Karpas-422 (cell line): ENCODE results near the gene SMAD6. TPM values are rescaled to one million over a fixed set of nuclear protein-coding genes. Genes with fewer than 3 reads are reported as not detected.

ENCODE experiments used
- DNase-seq: peaks from one replicate; pipeline ENCODE4 v3.0.0-alpha.2; 2015
- H2AFZ ChIP-seq: fragments of 200-600 bp; sonication (generic); 2 replicates; pipeline ENCODE4 v1.6.1; 2014; ENCODE audit warnings: antibody characterized with exemption, low read length, mixed read lengths
- H3K27ac ChIP-seq: fragments of 200-600 bp; sonication (generic); 2 replicates; pipeline ENCODE4 v1.5.1; 2014; ENCODE audit warnings: mild to moderate bottlenecking, low read length, moderate library complexity
- H3K27me3 ChIP-seq: fragments of 200-600 bp; sonication (generic); 2 replicates; pipeline ENCODE4 v1.6.1; 2014; ENCODE audit warnings: low read length, mixed read lengths
- H3K36me3 ChIP-seq: fragments of 200-600 bp; sonication (generic); 2 replicates; pipeline ENCODE4 v1.6.1; 2014; ENCODE audit warnings: low read length, mixed read lengths; ENCODE audit not compliant: insufficient read depth
- H3K4me1 ChIP-seq: fragments of 200-600 bp; sonication (generic); 2 replicates; pipeline ENCODE4 v1.6.1; 2014; ENCODE audit warnings: mild to moderate bottlenecking, low read length, mixed read lengths
- H3K4me2 ChIP-seq: fragments of 200-600 bp; sonication (generic); 2 replicates; pipeline ENCODE4 v1.6.1; 2014; ENCODE audit warnings: low read length, low read depth, mild to moderate bottlenecking; ENCODE audit not compliant: poor library complexity, severe bottlenecking
- H3K4me3 ChIP-seq: fragments of 200-600 bp; sonication (generic); 2 replicates; pipeline ENCODE4 v1.5.1; 2014; ENCODE audit warnings: mild to moderate bottlenecking, antibody characterized with exemption, low read length, mixed read lengths
- H3K79me2 ChIP-seq: fragments of 200-600 bp; sonication (generic); 2 replicates; pipeline ENCODE4 v1.6.1; 2014; ENCODE audit warnings: mild to moderate bottlenecking, low read length, mixed read lengths
- H3K9ac ChIP-seq: fragments of 200-600 bp; sonication (generic); 2 replicates; pipeline ENCODE4 v1.6.0; 2014; ENCODE audit warnings: low read length
- H3K9me2 ChIP-seq: fragments of 200-600 bp; sonication (generic), shearing (Covaris generic); replicated peaks from 2 replicates; pipeline ENCODE4 v1.6.0; 2014; ENCODE audit warnings: mild to moderate bottlenecking, low read length, moderate library complexity; ENCODE audit not compliant: insufficient read depth
- H3K9me3 ChIP-seq: fragments of 300-700, 200-600 bp; sonication (generic); 2 replicates; pipeline ENCODE4 v1.6.1; 2014; ENCODE audit warnings: low read length, mixed read lengths
- H4K20me1 ChIP-seq: fragments of 200-600 bp; sonication (generic); 2 replicates; pipeline ENCODE4 v1.6.1; 2014; ENCODE audit warnings: mild to moderate bottlenecking, antibody characterized with exemption, low read length, low read depth; ENCODE audit not compliant: insufficient read depth
- total RNA-seq: library from RNA; depleted of rRNA; stranded (reverse); fragments of >200 nt; shearing (Covaris generic); gene quantifications from 2 replicates; pipeline ENCODE4 v1.2.3, GENCODE V29; 2014; ENCODE audit warnings: low replicate concordance

The SMAD6 gene
- total RNA-seq, 1 experiment from 2014 or later, result 0.89 TPM

DNA sequence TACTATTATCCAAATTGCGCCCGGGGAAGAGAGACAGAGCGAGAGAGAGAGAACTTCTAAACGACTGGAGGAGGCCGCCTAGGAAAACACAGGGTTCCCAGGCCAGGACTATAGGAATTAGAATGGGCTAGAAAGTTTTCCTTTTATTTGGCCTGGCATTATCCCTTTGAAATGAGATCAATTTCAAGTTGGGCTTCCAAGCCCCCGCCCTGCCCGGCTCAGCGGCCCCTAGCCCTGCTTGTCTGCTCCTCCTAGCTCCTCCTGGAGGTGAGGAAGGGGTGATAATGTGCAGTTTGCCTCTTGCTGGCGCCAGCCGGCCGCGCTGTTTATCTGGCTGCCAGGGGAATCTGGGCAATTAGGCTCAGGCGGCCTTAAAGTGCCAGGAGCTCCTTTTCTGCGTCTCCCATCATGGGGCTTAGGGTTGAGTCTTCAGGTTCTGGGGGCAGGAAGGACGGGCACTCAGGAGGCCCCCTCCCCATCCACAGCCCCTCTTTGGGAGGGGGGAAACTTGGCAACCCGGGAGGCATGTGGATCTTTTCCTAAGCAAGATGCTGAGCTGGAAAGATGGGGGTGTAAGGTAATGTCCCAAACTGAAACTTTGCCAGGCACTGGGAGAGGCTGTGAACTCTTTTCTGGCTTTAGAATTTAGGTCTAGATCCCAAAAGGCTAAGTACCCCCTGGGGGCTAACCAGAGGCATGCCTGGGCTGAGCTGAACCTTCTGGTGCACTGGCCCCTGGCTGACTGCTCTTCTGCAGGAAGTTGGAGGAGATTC, 5.5 kb downstream of the SMAD6 start:
- no peak for DNase-seq
- Histone ChIP-seq H3K9me2 (no peaks in the 10 kb centered on the region), H3K4me1 (peaks cover 6% of the 10 kb centered on the region), H3K4me2 (no peak overlapping the region), H3K9me3 (no peaks in the 10 kb centered on the region), H3K27ac (no peak overlapping the region), H3K27me3 (no peaks in the 10 kb centered on the region), H3K9ac (no peak overlapping the region), H3K79me2 (no peaks in the 10 kb centered on the region), H3K36me3 (no peaks in the 10 kb centered on the region), H4K20me1 (no peaks in the 10 kb centered on the region), H3K4me3 (no peak overlapping the region), H2AFZ (no peak overlapping the region)

DNA sequence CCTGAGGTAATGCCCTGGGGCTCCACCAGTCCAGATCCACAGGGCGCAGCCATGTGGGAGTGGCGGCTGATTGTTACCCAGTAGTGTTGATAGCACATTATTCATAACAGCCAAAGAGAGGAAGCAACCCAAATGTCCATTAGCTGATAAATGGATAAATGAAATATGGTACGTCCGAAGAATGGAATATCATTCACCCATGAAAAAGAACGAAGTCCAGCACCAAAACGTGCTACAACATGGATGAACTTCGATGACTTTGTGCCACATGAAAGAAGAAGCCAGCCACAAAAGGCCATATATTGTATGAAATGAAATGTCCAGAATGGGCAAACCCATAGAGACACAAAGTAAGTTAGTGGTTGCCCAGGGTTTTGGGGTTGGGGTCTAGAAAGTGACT, 6.4 kb downstream of the SMAD6 start:
- no peak overlapping the region for H2AFZ ChIP-seq
- no peaks in the 10 kb centered on the region for H3K4me1 ChIP-seq
- no peak overlapping the region for H3K4me3 ChIP-seq
- H3K27ac ChIP-seq, result no peak overlapping the region
- H4K20me1 ChIP-seq, result no peaks in the 10 kb centered on the region
- H3K79me2 ChIP-seq, result no peaks in the 10 kb centered on the region
- no peak overlapping the region for H3K4me2 ChIP-seq
- H3K36me3 ChIP-seq, result no peaks in the 10 kb centered on the region
- no peaks in the 10 kb centered on the region for H3K27me3 ChIP-seq
- DNase-seq, result no peak
- H3K9me2 ChIP-seq, result no peaks in the 10 kb centered on the region
- H3K9ac ChIP-seq, result no peak overlapping the region
- no peaks in the 10 kb centered on the region for H3K9me3 ChIP-seq

DNA sequence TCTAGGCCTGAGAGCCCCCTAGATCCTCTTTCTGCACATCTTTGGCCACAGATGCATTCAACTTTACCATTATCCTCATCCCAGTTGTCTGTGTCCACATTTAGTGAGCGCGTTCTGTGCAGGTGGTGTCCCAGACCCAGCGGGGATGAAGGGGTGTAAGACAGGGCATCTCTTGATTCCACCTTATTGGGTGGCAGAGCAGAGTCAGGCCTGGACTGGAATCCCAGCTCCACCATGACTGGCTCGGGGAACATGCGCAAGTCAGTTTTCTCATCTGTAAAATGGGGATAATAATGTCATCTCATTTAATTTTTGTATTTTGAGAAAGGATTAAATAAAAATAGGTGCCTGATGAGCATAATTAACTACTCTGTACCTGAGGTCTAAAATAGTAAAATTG, 7.8 kb downstream of the SMAD6 start:
- H2AFZ ChIP-seq, result no peak overlapping the region
- no peak overlapping the region for H3K27ac ChIP-seq
- H3K4me3 ChIP-seq, result no peak overlapping the region
- H3K79me2 ChIP-seq, result no peaks in the 10 kb centered on the region
- H3K9me2 ChIP-seq, result no peaks in the 10 kb centered on the region
- H3K36me3 ChIP-seq, result no peaks in the 10 kb centered on the region
- no peaks in the 10 kb centered on the region for H3K9me3 ChIP-seq
- peaks cover 8% of the 10 kb centered on the region for H3K4me1 ChIP-seq
- H3K27me3 ChIP-seq, result no peaks in the 10 kb centered on the region
- no peak overlapping the region for H3K4me2 ChIP-seq
- DNase-seq, result no peak
- no peaks in the 10 kb centered on the region for H4K20me1 ChIP-seq
- H3K9ac ChIP-seq, result no peak overlapping the region

DNA sequence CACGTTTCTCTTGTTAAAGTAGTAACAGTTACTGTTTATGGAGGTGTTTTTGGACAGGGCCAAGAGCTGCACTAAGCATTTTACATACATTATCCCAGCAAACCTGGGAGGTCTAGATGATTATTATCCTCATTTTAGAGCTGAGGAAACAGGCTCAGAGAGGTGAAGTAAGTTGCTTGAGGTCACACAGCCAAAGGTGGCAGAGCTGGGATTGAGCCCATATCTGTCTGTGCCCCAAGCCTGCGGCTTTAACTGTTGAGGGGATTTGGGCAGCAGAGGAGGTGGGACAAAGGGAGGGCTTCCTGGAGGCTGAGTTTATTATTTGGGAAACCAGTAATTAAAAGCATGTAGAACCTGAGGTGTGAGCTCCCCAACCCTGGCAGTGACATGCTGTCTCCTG, 9.2 kb downstream of the SMAD6 start:
- Histone ChIP-seq H4K20me1 (no peaks in the 10 kb centered on the region), H3K36me3 (no peaks in the 10 kb centered on the region), H3K4me2 (no peak overlapping the region), H3K27ac (no peak overlapping the region), H3K4me1 (peaks cover 8% of the 10 kb centered on the region), H3K4me3 (no peak overlapping the region), H3K9me2 (no peaks in the 10 kb centered on the region), H3K79me2 (no peaks in the 10 kb centered on the region), H3K9me3 (no peaks in the 10 kb centered on the region), H2AFZ (no peak overlapping the region), H3K9ac (no peak overlapping the region), H3K27me3 (no peaks in the 10 kb centered on the region)
- DNase-seq, result no peak

DNA sequence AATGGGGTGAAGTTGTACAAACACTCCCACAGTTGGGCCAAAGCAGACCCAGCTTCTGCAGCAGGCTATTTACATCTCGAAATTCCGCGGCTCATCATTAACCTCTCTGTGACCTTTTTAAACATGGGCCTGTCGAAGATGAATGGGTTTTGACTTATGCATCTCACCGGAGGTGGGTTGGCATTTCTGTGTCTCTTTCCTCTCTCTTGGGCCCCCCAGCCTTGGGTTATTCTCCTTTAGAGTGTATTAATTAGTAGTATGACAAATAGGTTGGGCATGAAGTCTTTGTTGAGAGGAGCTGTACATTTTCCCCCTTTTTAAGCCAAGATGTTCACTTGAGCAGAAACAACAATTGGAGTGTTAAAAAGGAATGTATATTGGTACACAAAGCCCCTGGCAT, 9.8 kb downstream of the SMAD6 start:
- H3K36me3 ChIP-seq, result no peaks in the 10 kb centered on the region
- no peaks in the 10 kb centered on the region for H3K9me2 ChIP-seq
- no peak for DNase-seq
- no peaks in the 10 kb centered on the region for H3K9me3 ChIP-seq
- H2AFZ ChIP-seq, result no peak overlapping the region
- H4K20me1 ChIP-seq, result no peaks in the 10 kb centered on the region
- no peaks in the 10 kb centered on the region for H3K79me2 ChIP-seq
- H3K4me3 ChIP-seq, result no peak overlapping the region
- H3K27me3 ChIP-seq, result no peaks in the 10 kb centered on the region
- no peak overlapping the region for H3K4me2 ChIP-seq
- no peak overlapping the region for H3K9ac ChIP-seq
- H3K4me1 ChIP-seq, result peaks cover 8% of the 10 kb centered on the region
- no peak overlapping the region for H3K27ac ChIP-seq

DNA sequence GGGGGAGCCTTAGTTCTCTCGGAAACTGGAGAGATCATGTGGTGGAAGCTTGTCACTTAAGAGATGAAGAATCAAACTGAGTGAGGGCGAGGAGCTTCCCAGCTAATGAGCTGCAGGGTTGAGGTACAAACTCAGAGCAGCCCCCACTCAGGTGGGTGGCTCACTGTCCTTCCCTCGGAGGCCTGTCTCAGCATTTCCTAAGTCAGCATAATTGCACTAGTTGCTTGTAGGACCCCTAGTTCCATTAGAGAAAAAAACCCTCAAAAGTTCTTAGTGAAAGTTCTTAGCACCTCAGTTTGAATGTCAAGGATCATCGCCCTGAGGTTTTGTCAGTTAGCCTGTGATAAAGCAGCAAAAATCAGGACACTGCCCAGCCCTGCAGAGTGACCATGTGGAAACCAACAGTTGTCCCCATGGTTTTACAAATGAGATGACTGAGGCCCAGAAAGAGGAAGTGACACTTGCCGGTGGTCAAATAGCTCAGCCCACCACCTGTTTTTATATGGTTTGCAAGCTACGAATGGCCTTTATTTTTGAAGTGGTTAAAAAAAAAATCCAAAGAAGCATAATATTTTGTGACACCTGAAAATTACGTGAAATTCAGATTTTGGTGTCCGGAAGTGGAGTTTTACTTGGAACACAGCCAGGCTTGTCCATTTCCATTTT, 11.9 kb downstream of the SMAD6 start:
- Histone ChIP-seq H3K9me3 (no peaks in the 10 kb centered on the region), H3K27ac (no peak overlapping the region), H3K4me1 (peaks cover 8% of the 10 kb centered on the region), H4K20me1 (no peaks in the 10 kb centered on the region), H3K9me2 (no peaks in the 10 kb centered on the region), H3K27me3 (no peaks in the 10 kb centered on the region), H3K4me2 (no peak overlapping the region), H3K36me3 (no peaks in the 10 kb centered on the region), H3K9ac (no peak overlapping the region), H2AFZ (no peak overlapping the region), H3K4me3 (no peak overlapping the region), H3K79me2 (no peaks in the 10 kb centered on the region)
- DNase-seq, result no peak

DNA sequence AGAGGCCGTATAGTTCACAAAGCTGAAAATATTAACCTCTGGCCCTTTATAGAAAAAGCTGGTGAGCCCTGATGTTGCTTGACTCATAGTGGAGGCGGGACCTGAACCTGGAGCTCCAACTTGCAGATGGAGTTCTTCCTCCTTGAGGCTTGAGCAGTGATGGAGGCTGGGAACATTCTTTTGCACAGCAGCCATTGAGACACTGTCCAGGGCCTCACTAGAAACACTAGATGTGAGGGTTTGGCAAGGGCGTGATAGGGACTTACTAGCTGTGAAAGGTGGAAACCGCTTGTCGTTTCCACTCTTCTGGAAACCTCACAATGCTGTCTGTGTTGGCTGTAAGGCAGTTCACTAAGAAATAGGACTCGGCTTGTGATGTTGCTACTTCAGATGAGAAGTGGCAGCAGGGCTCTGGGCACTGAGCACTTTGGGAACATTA, 12.5 kb downstream of the SMAD6 start:
- no peaks in the 10 kb centered on the region for H3K27me3 ChIP-seq
- H3K4me2 ChIP-seq, result no peak overlapping the region
- no peak overlapping the region for H3K9ac ChIP-seq
- no peaks in the 10 kb centered on the region for H3K9me3 ChIP-seq
- H3K36me3 ChIP-seq, result no peaks in the 10 kb centered on the region
- no peaks in the 10 kb centered on the region for H4K20me1 ChIP-seq
- H3K79me2 ChIP-seq, result no peaks in the 10 kb centered on the region
- DNase-seq, result no peak
- no peaks in the 10 kb centered on the region for H3K9me2 ChIP-seq
- H3K4me1 ChIP-seq, result peaks cover 8% of the 10 kb centered on the region
- H2AFZ ChIP-seq, result no peak overlapping the region
- H3K27ac ChIP-seq, result no peak overlapping the region
- no peak overlapping the region for H3K4me3 ChIP-seq

DNA sequence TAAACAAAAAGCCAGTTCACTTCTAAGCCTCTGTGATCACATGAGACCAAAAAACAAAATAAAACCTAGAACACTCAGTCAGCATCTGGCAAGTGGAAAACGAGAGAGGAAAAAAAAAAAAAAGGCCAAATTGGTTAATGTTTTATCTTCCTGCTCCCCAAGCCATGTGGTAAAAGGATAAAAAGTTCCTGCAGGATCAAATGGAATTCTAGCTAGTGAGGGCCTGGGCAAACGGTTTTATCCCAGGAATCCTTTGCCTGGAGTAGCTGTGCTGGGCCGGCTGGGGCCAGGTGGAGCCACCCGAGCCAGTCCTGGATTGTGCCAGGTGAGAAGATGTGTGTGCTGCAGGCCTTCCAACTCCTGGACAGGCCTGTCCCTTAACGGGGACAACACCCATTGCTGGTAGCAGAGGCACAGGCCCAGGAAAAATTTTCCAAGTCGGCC, 13.2 kb downstream of the SMAD6 start:
- no peak overlapping the region for H3K9ac ChIP-seq
- no peaks in the 10 kb centered on the region for H3K79me2 ChIP-seq
- H3K27me3 ChIP-seq, result no peaks in the 10 kb centered on the region
- no peak overlapping the region for H3K4me3 ChIP-seq
- peaks cover 8% of the 10 kb centered on the region for H3K4me1 ChIP-seq
- H2AFZ ChIP-seq, result no peak overlapping the region
- H3K9me3 ChIP-seq, result no peaks in the 10 kb centered on the region
- H4K20me1 ChIP-seq, result no peaks in the 10 kb centered on the region
- DNase-seq, result no peak
- H3K4me2 ChIP-seq, result no peak overlapping the region
- no peaks in the 10 kb centered on the region for H3K36me3 ChIP-seq
- no peaks in the 10 kb centered on the region for H3K9me2 ChIP-seq
- no peak overlapping the region for H3K27ac ChIP-seq
